ENCODE measurements around the gene LYPD4. TPM values are rescaled to one million over a fixed set of nuclear protein-coding genes. Genes with fewer than 3 reads are reported as not detected.

LYPD4 gene
- total RNA-seq, 4 donors from 2014 or later: not detected

DNA sequence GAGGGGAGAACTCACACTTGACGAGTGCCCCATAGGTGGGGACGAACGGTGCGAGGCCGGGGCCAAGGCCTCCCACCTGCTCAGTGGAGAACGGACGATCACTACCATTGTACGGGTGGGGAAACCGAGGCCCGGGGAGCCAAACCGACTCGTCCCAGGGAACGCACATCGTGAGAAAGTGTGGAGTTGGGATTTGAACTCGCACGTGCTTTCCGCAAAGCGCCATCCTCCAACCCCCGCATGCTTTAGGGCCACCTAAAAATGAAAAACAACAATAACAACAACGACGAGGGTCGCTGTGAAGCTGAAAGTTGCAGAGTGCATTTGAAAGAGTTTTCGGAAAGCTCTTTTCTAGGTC, 39.0 kb upstream of the LYPD4 start:
- 0 to 2% methylated on average over 5 to 7 of the region's 23 CpGs for WGBS, 2 donors (ENCODE audit: low coverage in 1 of 2)
- peak overlapping the region; percentile 94 for H3K4me3 ChIP-seq
- H3K27ac ChIP-seq: peak overlapping the region; percentile 59 to 89 (median 86)
- H3K9me3 ChIP-seq: no peaks in the 10 kb centered on the region
- H3K36me3 ChIP-seq: peaks cover 0 to 7% of the 10 kb centered on the region in 2 donors
- ATAC-seq: no peak
- H3K4me1 ChIP-seq: peaks cover 0 to 58% (median 10%) of the 10 kb centered on the region in 3 donors
- no peaks in the 10 kb centered on the region for H3K27me3 ChIP-seq
- no peak for TF ChIP-seq POLR2A (IDR thresholded peaks at IDR 0.05)
- no peak for TF ChIP-seq EP300 (IDR thresholded peaks at IDR 0.05)
- TF ChIP-seq, protein P1, sequence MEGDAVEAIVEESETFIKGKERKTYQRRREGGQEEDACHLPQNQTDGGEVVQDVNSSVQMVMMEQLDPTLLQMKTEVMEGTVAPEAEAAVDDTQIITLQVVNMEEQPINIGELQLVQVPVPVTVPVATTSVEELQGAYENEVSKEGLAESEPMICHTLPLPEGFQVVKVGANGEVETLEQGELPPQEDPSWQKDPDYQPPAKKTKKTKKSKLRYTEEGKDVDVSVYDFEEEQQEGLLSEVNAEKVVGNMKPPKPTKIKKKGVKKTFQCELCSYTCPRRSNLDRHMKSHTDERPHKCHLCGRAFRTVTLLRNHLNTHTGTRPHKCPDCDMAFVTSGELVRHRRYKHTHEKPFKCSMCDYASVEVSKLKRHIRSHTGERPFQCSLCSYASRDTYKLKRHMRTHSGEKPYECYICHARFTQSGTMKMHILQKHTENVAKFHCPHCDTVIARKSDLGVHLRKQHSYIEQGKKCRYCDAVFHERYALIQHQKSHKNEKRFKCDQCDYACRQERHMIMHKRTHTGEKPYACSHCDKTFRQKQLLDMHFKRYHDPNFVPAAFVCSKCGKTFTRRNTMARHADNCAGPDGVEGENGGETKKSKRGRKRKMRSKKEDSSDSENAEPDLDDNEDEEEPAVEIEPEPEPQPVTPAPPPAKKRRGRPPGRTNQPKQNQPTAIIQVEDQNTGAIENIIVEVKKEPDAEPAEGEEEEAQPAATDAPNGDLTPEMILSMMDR (IDR thresholded peaks at IDR 0.05): no peak
- no peak for TF ChIP-seq POLR2AphosphoS5 (IDR thresholded peaks at IDR 0.05)

DNA sequence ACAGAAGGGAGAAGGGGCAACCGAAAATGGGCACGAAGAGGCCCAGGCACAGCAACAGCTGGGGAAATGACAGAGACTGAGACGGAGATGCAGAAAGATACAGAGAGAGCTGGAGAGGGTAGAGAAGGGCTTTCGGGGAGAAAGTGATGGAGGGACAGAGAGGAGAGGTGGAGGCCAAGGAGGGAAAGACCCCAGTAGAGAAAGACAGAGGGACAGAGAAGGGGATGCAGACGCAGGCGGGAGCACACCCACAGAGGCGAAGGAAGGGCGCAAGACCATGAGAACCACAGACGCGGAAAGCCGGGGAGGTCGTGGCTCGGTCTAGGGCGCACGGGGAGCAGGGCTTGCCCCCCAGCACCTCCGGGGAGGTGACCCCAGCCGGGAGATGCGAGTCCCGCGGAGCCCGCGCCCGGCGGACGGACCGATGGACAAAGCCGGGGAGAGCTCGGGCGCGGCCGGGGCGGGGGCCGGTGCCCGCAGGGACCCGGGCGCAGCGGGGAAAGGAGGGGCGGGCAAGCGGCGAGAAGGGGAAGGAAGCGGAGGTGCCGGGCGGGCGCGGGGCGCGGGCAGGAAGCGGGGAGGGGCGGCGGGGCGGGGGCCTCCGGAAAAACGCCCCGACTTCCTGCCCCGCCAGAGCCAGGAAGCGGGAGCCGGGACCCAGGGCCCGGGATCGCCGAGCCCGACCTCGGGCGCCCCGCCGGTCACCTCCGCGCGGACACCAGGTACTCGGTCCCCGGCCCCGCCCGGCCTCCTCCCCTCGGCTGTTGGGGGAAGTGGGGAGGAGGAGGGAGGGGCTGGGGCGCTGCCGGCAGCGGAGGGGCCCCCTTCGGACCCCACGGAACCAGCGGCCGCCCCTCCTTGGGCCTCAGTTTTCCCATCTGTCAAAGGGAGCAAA, 38.3 kb upstream of the LYPD4 start, which contains the start of gene ARHGEF1:
Gene ARHGEF1 (plus strand): TSS at position 617 of the 895 bp plus-strand sequence. CDS start 4,899 bp downstream, outside the sequence.
- H3K4me3 ChIP-seq: peak within 1 kb of the TSS; percentile 94
- H3K4me1 ChIP-seq: peaks cover 0 to 52% (median 10%) of the 10 kb centered on the region in 3 donors
- H3K36me3 ChIP-seq: peaks cover 0 to under 1% of the 10 kb centered on the region in 2 donors
- peak within 1 kb of the TSS; percentile 59 to 89 (median 86) for H3K27ac ChIP-seq
- WGBS, 2 donors (ENCODE audit: low coverage in 1 of 2): 2 to 16% methylated on average over 9 to 27 of the region's 80 CpGs
- TF ChIP-seq POLR2AphosphoS5 (IDR thresholded peaks at IDR 0.05) (peak; percentile 16), EP300 (IDR thresholded peaks at IDR 0.05) (no peak), POLR2A (IDR thresholded peaks at IDR 0.05) (peak; percentile 42 to 54)
- TF ChIP-seq, protein P1 (IDR thresholded peaks at IDR 0.05): no peak
- ATAC-seq: no peak
- no peaks in the 10 kb centered on the region for H3K27me3 ChIP-seq
- H3K9me3 ChIP-seq: no peaks in the 10 kb centered on the region

DNA sequence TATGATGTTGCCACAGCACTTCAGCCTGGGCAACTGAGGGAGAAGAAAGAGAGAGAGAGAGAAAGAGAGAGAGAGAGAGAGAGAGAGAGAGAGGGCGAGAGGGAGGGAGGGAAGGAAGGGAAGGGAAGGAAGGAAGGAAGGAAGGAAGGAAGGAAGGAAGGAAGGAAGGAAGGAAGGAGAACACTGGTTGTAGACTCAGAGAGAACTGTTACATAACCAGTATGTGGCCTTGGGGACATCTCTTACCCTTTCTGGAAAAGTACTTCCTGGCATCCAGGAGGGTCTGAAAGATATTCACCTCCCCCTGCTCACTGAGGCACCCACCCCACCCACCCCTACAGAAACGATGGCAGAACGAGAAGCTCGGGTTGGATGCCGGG, 35.8 kb upstream of the LYPD4 start:
- Histone ChIP-seq H3K4me1 (peaks cover 0 to 27% (median 6%) of the 10 kb centered on the region in 3 donors), H3K27me3 (no peaks in the 10 kb centered on the region), H3K4me3 (no peak overlapping the region), H3K27ac (no peak overlapping the region), H3K36me3 (no peaks in the 10 kb centered on the region), H3K9me3 (no peaks in the 10 kb centered on the region)
- WGBS, 2 donors (ENCODE audit: low coverage in 1 of 2): 45 to 100% methylated on average over 1 to 4 of the region's 5 CpGs
- ATAC-seq: no peak
- TF ChIP-seq EP300 (IDR thresholded peaks at IDR 0.05): no peak
- no peak for TF ChIP-seq POLR2A (IDR thresholded peaks at IDR 0.05)
- no peak for TF ChIP-seq POLR2AphosphoS5 (IDR thresholded peaks at IDR 0.05)
- TF ChIP-seq, protein P1 (IDR thresholded peaks at IDR 0.05): no peak

DNA sequence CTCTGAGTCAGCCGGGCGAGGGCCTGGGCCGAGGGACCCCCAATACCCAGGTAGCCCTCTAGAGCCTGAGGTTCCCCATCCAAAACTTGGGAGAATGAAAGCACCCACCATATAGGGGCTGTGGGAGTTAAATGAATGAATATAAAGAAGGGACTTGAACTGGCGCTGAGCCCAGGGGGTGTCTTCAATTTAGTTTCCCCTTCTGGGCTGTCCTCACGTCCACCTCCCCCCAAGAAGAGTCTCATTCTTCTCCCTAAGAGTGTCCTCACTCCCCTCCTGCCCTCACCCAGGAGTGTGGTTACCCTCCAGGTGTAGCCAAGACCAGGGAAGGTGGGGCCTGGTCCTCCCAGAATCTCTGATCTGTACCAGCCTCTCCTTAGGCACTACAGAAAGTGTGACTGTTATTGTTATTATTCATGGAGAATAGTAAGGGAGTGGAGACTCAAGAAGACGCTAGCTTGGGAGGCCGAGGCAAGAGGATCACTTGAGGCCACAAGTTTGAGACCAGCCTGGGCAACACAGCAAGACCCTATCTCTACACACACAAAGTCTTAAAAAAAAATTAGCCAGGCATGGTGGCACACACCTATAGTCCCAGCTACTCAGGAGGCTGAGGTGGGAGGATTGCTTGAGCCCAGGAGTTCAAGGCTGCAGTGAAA, 35.3 kb upstream of the LYPD4 start:
- no peak for TF ChIP-seq POLR2A (IDR thresholded peaks at IDR 0.05)
- TF ChIP-seq EP300 (IDR thresholded peaks at IDR 0.05): no peak
- TF ChIP-seq POLR2AphosphoS5 (IDR thresholded peaks at IDR 0.05): no peak
- TF ChIP-seq, protein P1 (IDR thresholded peaks at IDR 0.05): no peak
- 67 to 75% methylated on average over 3 to 4 of the region's 7 CpGs for WGBS, 2 donors (ENCODE audit: low coverage in 1 of 2)
- H3K27me3 ChIP-seq: no peaks in the 10 kb centered on the region
- no peak overlapping the region for H3K27ac ChIP-seq
- H3K4me3 ChIP-seq: no peak overlapping the region
- H3K9me3 ChIP-seq: no peaks in the 10 kb centered on the region
- ATAC-seq: no peak
- no peaks in the 10 kb centered on the region for H3K36me3 ChIP-seq
- peaks cover 0 to 22% (median 3%) of the 10 kb centered on the region in 3 donors for H3K4me1 ChIP-seq
